WTC11 (cell line): ENCODE data around the gene SLIT3. TPM values are rescaled to one million over a fixed set of nuclear protein-coding genes. Genes with fewer than 3 reads are reported as not detected.

ENCODE experiments used
- ATAC-seq: fragments of 200-7000 bp; cut with Tn5 transposase; 2 replicates; pipeline ENCODE4 v1.10.0; 2021; ENCODE audit warnings: mild to moderate bottlenecking, moderate library complexity
- CTCF ChIA-PET: fragments of 300-600 bp; sonication (Branson Sonifier 250); formaldehyde crosslinking; loops from one replicate; lab custom pipeline; 2021; ENCODE audit warnings: antibody characterized with exemption; lab: Charles Lee
- POLR2A ChIA-PET: fragments of 350-600 bp; sonication (Branson Sonifier 250); formaldehyde crosslinking; loops from one replicate; lab custom pipeline; 2021; ENCODE audit warnings: antibody characterized with exemption; lab: Charles Lee
- DNase-seq: peaks from one replicate; pipeline ENCODE4 v3.0.0; 2021; ENCODE audit warnings: low spot score
- H3K27ac Mint-ChIP-seq: 2 replicates; pipeline ENCODE4 v1.8.0; 2021; ENCODE audit warnings: mixed read lengths
- H3K27me3 Mint-ChIP-seq: 2 replicates; pipeline ENCODE4 v1.8.0; 2021; ENCODE audit warnings: low read depth, mild to moderate bottlenecking, moderate library complexity, mixed read lengths
- H3K36me3 Mint-ChIP-seq: 2 replicates; pipeline ENCODE4 v1.8.0; 2021; ENCODE audit warnings: mixed read lengths
- H3K4me1 Mint-ChIP-seq: 2 replicates; pipeline ENCODE4 v1.8.0; 2022; ENCODE audit warnings: mixed read lengths
- H3K4me3 Mint-ChIP-seq: 2 replicates; pipeline ENCODE4 v1.8.0; 2021; ENCODE audit warnings: mild to moderate bottlenecking, moderate library complexity, mixed read lengths
- H3K9me3 Mint-ChIP-seq: 2 replicates; pipeline ENCODE4 v1.8.0; 2021; ENCODE audit warnings: mixed read lengths
- CREM ChIP-seq: sonication (generic); formaldehyde crosslinking; IDR thresholded peaks from 2 replicates; pipeline ENCODE4 v1.8.1; 2022; ENCODE audit warnings: mild to moderate bottlenecking, missing genetic modification reagents, moderate library complexity
- FOXK1 ChIP-seq: sonication (generic); formaldehyde crosslinking; IDR thresholded peaks from 2 replicates; pipeline ENCODE4 v1.8.0; 2022; ENCODE audit warnings: mild to moderate bottlenecking, moderate library complexity, missing genetic modification reagents
- FOXP1 ChIP-seq: sonication (generic); formaldehyde crosslinking; IDR thresholded peaks from 2 replicates; pipeline ENCODE4 v1.8.0; 2022; ENCODE audit warnings: missing genetic modification reagents, mild to moderate bottlenecking, moderate library complexity, borderline replicate concordance
- GABPB1 ChIP-seq: sonication (generic); formaldehyde crosslinking; IDR thresholded peaks from 2 replicates; pipeline ENCODE4 v1.8.1; 2023; ENCODE audit warnings: mild to moderate bottlenecking, missing genetic modification reagents
- GTF2I ChIP-seq: fragments of 250-450 bp; sonication (Bioruptor Pico); conservative IDR thresholded peaks from 2 replicates; pipeline ENCODE4 v1.4.0; 2021; ENCODE audit warnings: mild to moderate bottlenecking
- JAZF1 ChIP-seq: fragments of 250-450 bp; sonication (Bioruptor Pico); IDR thresholded peaks from 2 replicates; pipeline ENCODE4 v1.9.0; 2021; ENCODE audit warnings: moderate library complexity, mild to moderate bottlenecking, inconsistent platforms
- MXD4 ChIP-seq: fragments of 250-450 bp; sonication (Bioruptor Pico); IDR thresholded peaks from 2 replicates; pipeline ENCODE4 v1.8.0; 2021; ENCODE audit warnings: mild to moderate bottlenecking, moderate library complexity, borderline replicate concordance
- NR2C2 ChIP-seq: sonication (generic); formaldehyde crosslinking; IDR thresholded peaks from 2 replicates; pipeline ENCODE4 v1.8.0; 2022; ENCODE audit warnings: mild to moderate bottlenecking, missing genetic modification reagents
- PRRX2 ChIP-seq: fragments of 250-450 bp; sonication (Bioruptor Pico); IDR thresholded peaks from 2 replicates; pipeline ENCODE4 v1.8.0; 2021; ENCODE audit warnings: mild to moderate bottlenecking
- SMAD4 ChIP-seq: sonication (generic); formaldehyde crosslinking; IDR thresholded peaks from 2 replicates; pipeline ENCODE4 v1.8.0; 2022; ENCODE audit warnings: mild to moderate bottlenecking, missing genetic modification reagents
- ZNF232 ChIP-seq: sonication (generic); formaldehyde crosslinking; IDR thresholded peaks from 2 replicates; pipeline ENCODE4 v1.8.0; 2022; ENCODE audit warnings: mild to moderate bottlenecking, missing genetic modification reagents
- ZNF263 ChIP-seq: sonication (generic); formaldehyde crosslinking; IDR thresholded peaks from 2 replicates; pipeline ENCODE4 v1.8.1; 2022; ENCODE audit warnings: low read depth, mild to moderate bottlenecking, moderate library complexity, missing genetic modification reagents
- ZNF423 ChIP-seq: fragments of 250-450 bp; sonication (Bioruptor Pico); IDR thresholded peaks from 2 replicates; pipeline ENCODE4 v2.1.2; 2022; ENCODE audit warnings: mild to moderate bottlenecking, moderate library complexity
- total RNA-seq: library from RNA; stranded (reverse); gene quantifications from 3 replicates; pipeline ENCODE4 v1.2.3, GENCODE V29; 2021
- TF ChIP-seq, protein P1 (sequence below): sonication (generic); formaldehyde crosslinking; IDR thresholded peaks from 2 replicates; pipeline ENCODE4 v1.8.1; 2023; ENCODE audit warnings: mild to moderate bottlenecking, missing genetic modification reagents, borderline replicate concordance
- TF ChIP-seq, protein P2 (sequence below): fragments of 250-450 bp; sonication (Bioruptor Pico); IDR thresholded peaks from 2 replicates; pipeline ENCODE4 v2.1.2; 2022; ENCODE audit warnings: mild to moderate bottlenecking, moderate library complexity
- TF ChIP-seq, protein P3 (sequence below): sonication (generic); formaldehyde crosslinking; IDR thresholded peaks from 2 replicates; pipeline ENCODE4 v1.8.1; 2023; ENCODE audit warnings: mild to moderate bottlenecking, missing genetic modification reagents, moderate library complexity
- TF ChIP-seq, protein P4 (sequence below): sonication (generic); formaldehyde crosslinking; IDR thresholded peaks from 2 replicates; pipeline ENCODE4 v1.8.1; 2023; ENCODE audit warnings: mild to moderate bottlenecking, missing genetic modification reagents
- TF ChIP-seq, protein P5 (sequence below): sonication (generic); formaldehyde crosslinking; conservative IDR thresholded peaks from 2 replicates; pipeline ENCODE4 v1.8.1; 2022; ENCODE audit warnings: mild to moderate bottlenecking, missing genetic modification reagents
- TF ChIP-seq, protein P6 (sequence below): sonication (generic); formaldehyde crosslinking; IDR thresholded peaks from 2 replicates; pipeline ENCODE4 v1.8.1; 2022; ENCODE audit warnings: low read depth, mild to moderate bottlenecking, moderate library complexity, missing genetic modification reagents, borderline replicate concordance

The SLIT3 gene
- total RNA-seq, 1 experiment from 2014 or later, result 1.9 TPM

DNA sequence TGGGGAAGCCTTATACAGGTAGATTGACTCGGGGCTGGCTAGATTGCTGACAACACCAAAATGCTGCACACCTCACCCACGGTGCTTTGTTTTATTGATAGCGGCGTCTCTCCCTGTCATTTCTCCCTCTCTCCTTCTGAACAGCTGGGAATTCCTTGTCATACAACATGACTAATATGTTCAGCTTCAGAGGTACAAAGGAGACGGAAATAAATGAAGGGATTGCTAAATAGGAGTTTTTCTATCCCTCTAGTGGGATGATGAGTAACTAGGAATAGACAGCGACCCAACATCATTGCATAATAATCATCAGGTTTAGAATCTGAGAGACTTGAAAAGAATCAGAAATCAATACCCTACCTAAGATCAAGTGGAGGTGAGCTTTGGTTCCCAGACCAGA, 384.1 kb downstream of the SLIT3 start (continued):
- TF ChIP-seq, protein P1, sequence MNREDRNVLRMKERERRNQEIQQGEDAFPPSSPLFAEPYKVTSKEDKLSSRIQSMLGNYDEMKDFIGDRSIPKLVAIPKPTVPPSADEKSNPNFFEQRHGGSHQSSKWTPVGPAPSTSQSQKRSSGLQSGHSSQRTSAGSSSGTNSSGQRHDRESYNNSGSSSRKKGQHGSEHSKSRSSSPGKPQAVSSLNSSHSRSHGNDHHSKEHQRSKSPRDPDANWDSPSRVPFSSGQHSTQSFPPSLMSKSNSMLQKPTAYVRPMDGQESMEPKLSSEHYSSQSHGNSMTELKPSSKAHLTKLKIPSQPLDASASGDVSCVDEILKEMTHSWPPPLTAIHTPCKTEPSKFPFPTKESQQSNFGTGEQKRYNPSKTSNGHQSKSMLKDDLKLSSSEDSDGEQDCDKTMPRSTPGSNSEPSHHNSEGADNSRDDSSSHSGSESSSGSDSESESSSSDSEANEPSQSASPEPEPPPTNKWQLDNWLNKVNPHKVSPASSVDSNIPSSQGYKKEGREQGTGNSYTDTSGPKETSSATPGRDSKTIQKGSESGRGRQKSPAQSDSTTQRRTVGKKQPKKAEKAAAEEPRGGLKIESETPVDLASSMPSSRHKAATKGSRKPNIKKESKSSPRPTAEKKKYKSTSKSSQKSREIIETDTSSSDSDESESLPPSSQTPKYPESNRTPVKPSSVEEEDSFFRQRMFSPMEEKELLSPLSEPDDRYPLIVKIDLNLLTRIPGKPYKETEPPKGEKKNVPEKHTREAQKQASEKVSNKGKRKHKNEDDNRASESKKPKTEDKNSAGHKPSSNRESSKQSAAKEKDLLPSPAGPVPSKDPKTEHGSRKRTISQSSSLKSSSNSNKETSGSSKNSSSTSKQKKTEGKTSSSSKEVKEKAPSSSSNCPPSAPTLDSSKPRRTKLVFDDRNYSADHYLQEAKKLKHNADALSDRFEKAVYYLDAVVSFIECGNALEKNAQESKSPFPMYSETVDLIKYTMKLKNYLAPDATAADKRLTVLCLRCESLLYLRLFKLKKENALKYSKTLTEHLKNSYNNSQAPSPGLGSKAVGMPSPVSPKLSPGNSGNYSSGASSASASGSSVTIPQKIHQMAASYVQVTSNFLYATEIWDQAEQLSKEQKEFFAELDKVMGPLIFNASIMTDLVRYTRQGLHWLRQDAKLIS, result no peak
- TF ChIP-seq, protein P2, sequence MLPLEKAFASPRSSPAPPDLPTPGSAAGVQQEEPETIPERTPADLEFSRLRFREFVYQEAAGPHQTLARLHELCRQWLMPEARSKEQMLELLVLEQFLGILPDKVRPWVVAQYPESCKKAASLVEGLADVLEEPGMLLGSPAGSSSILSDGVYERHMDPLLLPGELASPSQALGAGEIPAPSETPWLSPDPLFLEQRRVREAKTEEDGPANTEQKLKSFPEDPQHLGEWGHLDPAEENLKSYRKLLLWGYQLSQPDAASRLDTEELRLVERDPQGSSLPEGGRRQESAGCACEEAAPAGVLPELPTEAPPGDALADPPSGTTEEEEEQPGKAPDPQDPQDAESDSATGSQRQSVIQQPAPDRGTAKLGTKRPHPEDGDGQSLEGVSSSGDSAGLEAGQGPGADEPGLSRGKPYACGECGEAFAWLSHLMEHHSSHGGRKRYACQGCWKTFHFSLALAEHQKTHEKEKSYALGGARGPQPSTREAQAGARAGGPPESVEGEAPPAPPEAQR (CRISPR knock-in tag), result no peak
- TF ChIP-seq FOXK1 (CRISPR knock-in tag) (no peak), SMAD4 (no peak), MXD4 (CRISPR knock-in tag) (no peak)

DNA sequence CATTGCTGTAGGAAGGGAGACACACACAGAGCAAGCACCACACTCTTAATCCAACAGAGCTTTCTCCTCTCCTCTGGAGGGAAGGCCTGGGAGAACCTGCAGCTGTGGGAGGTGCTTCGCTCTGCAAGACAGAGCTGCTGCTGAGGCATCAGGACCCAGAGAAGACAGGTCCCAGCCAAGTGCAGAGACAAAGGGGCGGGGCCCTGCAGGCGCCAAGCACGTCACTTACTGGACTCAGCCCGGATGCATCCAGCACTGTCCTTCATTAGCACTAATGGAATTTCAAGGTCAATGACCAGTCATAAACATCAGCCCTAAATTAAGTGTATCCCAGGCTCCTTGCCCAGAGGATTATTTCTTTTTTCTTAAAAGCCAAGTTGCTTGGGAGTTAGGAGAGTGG, 384.7 kb downstream of the SLIT3 start:
- Mint-ChIP-seq H3K4me3 (no peak overlapping the region), H3K27me3 (0 out of 2 replicates have a peak, but pooled peaks cover 3% of the 10 kb centered on the region), H3K36me3 (no peaks in the 10 kb centered on the region), H3K9me3 (no peaks in the 10 kb centered on the region), H3K27ac (no peak overlapping the region), H3K4me1 (peaks cover 25% of the 10 kb centered on the region)
- TF ChIP-seq, protein P3, sequence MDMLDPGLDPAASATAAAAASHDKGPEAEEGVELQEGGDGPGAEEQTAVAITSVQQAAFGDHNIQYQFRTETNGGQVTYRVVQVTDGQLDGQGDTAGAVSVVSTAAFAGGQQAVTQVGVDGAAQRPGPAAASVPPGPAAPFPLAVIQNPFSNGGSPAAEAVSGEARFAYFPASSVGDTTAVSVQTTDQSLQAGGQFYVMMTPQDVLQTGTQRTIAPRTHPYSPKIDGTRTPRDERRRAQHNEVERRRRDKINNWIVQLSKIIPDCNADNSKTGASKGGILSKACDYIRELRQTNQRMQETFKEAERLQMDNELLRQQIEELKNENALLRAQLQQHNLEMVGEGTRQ (CRISPR knock-in tag), result no peak
- TF ChIP-seq GTF2I (CRISPR knock-in tag), result no peak
- no peak for TF ChIP-seq FOXP1
- TF ChIP-seq NR2C2, result no peak
- no peak for TF ChIP-seq CREM (CRISPR knock-in tag)
- TF ChIP-seq PRRX2, result no peak
- TF ChIP-seq GABPB1 (CRISPR knock-in tag), result no peak
- TF ChIP-seq, protein P4, sequence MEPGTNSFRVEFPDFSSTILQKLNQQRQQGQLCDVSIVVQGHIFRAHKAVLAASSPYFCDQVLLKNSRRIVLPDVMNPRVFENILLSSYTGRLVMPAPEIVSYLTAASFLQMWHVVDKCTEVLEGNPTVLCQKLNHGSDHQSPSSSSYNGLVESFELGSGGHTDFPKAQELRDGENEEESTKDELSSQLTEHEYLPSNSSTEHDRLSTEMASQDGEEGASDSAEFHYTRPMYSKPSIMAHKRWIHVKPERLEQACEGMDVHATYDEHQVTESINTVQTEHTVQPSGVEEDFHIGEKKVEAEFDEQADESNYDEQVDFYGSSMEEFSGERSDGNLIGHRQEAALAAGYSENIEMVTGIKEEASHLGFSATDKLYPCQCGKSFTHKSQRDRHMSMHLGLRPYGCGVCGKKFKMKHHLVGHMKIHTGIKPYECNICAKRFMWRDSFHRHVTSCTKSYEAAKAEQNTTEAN, result no peak
- TF ChIP-seq, protein P5, sequence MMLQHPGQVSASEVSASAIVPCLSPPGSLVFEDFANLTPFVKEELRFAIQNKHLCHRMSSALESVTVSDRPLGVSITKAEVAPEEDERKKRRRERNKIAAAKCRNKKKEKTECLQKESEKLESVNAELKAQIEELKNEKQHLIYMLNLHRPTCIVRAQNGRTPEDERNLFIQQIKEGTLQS (CRISPR knock-in tag), result no peak
- no peak for TF ChIP-seq ZNF423 (CRISPR knock-in tag)
- TF ChIP-seq, protein P6, sequence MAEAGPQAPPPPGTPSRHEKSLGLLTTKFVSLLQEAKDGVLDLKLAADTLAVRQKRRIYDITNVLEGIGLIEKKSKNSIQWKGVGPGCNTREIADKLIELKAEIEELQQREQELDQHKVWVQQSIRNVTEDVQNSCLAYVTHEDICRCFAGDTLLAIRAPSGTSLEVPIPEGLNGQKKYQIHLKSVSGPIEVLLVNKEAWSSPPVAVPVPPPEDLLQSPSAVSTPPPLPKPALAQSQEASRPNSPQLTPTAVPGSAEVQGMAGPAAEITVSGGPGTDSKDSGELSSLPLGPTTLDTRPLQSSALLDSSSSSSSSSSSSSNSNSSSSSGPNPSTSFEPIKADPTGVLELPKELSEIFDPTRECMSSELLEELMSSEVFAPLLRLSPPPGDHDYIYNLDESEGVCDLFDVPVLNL (CRISPR knock-in tag), result no peak
- no peak for TF ChIP-seq JAZF1 (CRISPR knock-in tag)
- no peak for TF ChIP-seq ZNF263 (CRISPR knock-in tag)
- TF ChIP-seq ZNF232 (CRISPR knock-in tag), result no peak
- ATAC-seq (peak; percentile 96), DNase-seq (peak; percentile 51)
- POLR2A ChIA-PET, result no interaction called here
- CTCF ChIA-PET, result interaction anchor here (0.6 to 1.4 kb wide), 2 partner anchors 168 to 203 kb away, joined by 3 to 6 read pairs; no protein-coding TSS in a partner anchor
